NCI-H446 treated with DMSO at 0.1 percent for 48 hours (cell line): ENCODE results near the gene CST5.
"Not testable (repeated sequence)": the region's sequence is repeated elsewhere in the genome, so short reads cannot be mapped to it uniquely, and the experiment has no call there.

Experiments
- DNase-seq: peaks from one replicate; lab custom pipeline; 2025; lab: John Stamatoyannopoulos, UW

Gene CST5

GRCh38 chr20:23841693-23842092 is 37.9 kb downstream of the CST5 start:
- no peak for DNase-seq

GRCh38 chr20:23835716-23836115 is 43.8 kb downstream of the CST5 start:
- no peak for DNase-seq

- no peak for DNase-seq
Measured at GRCh38 chr20:23832775-23833513, 46.6 kb downstream of the CST5 start.

GRCh38 chr20:23831961-23832360 is 47.6 kb downstream of the CST5 start:
- DNase-seq = not testable (repeated sequence)

GRCh38 chr20:23826541-23827021 is 53.0 kb downstream of the CST5 start, which contains the start of gene CST2:
CST2 (minus strand) TSS chr20:23826729; CDS start chr20:23826660, 69 bp downstream.
- DNase-seq = no peak
